ENCODE measurements around the gene PLCXD3.

- TF ChIP-seq CTCF (IDR thresholded peaks at IDR 0.05 in 8 of 11, conservative IDR thresholded peaks at IDR 0.05 in 3 of 11), result no peak
- TF ChIP-seq POLR2A (IDR thresholded peaks at IDR 0.05), result no peak
These were observed 232.7 kb downstream of the PLCXD3 start for GRCh38 chr5:41277476-41278245.

Data from spleen (tissue), 7 donors.